ENCODE results near the gene VPS41.

DNA sequence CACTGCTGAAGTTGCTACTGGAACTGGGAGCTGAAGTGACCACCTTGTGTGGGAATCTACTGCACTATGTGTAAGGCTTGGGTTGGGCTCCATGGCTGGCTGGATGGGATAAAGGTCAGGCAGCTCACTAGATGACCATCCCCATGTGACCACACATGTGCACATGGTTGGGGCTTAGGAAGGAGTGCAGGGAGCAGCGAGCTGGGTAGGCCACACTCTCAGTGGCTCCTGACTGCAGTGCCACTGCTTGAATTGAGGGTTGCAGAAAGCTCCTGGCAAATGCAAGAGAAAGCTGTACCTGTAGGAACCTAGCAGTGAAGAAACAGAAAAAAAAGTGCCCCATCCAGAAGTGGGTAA lies 230.3 kb downstream of the VPS41 start:
- TF ChIP-seq, protein P1, sequence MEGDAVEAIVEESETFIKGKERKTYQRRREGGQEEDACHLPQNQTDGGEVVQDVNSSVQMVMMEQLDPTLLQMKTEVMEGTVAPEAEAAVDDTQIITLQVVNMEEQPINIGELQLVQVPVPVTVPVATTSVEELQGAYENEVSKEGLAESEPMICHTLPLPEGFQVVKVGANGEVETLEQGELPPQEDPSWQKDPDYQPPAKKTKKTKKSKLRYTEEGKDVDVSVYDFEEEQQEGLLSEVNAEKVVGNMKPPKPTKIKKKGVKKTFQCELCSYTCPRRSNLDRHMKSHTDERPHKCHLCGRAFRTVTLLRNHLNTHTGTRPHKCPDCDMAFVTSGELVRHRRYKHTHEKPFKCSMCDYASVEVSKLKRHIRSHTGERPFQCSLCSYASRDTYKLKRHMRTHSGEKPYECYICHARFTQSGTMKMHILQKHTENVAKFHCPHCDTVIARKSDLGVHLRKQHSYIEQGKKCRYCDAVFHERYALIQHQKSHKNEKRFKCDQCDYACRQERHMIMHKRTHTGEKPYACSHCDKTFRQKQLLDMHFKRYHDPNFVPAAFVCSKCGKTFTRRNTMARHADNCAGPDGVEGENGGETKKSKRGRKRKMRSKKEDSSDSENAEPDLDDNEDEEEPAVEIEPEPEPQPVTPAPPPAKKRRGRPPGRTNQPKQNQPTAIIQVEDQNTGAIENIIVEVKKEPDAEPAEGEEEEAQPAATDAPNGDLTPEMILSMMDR (IDR thresholded peaks at IDR 0.05; ENCODE audit: low read length), result no peak
- no peak for TF ChIP-seq EZH2phosphoT487 (IDR thresholded peaks at IDR 0.05; ENCODE audit: low read length)
- TF ChIP-seq EZH2 (optimal IDR thresholded peaks at IDR 0.05; ENCODE audit: low read depth, low read length), result no peak

Data from MM.1S (cell line).